Endothelial cell of umbilical vein (primary cell): ENCODE data around the gene DGAT2L6. TPM values are rescaled to one million over a fixed set of nuclear protein-coding genes. Genes with fewer than 3 reads are reported as not detected.

Experiments
- Bru-seq: library from RNA; stranded (reverse); fragments of 400-500 nt; gene quantifications from one replicate; lab custom pipeline; 2021; lab: Mats Ljungman, UMichigan
- BruChase-seq, 2 experiments: library from RNA; stranded (reverse); fragments of 400-500 nt; gene quantifications; one replicate each; lab custom pipeline; 2021; lab: Mats Ljungman, UMichigan
- BruUV-seq: library from RNA; stranded (reverse); fragments of 400-500 nt; replicated peaks from 2 replicates; lab custom pipeline; 2021; lab: Mats Ljungman, UMichigan
- CTCF ChIA-PET: fragments of 300-600, 350-600 bp; sonication (Branson Sonifier 250); formaldehyde crosslinking; loops from one replicate; lab custom pipeline; 2021; ENCODE audit warnings: antibody characterized with exemption, inconsistent platforms; lab: Charles Lee
- POLR2A ChIA-PET: fragments of 300-600, 350-600 bp; sonication (Branson Sonifier 250); formaldehyde crosslinking; loops from one replicate; lab custom pipeline; 2021; ENCODE audit warnings: antibody characterized with exemption, inconsistent platforms; lab: Charles Lee
- DNase-seq: peaks from one replicate; pipeline ENCODE4 v3.0.0-alpha.2; 2011; ENCODE audit warnings: low read depth, low spot score
- FAIRE-seq: peaks from 2 replicates; lab custom pipeline; 2011; peaks lifted over from hg19 to GRCh38; lab: Jason Lieb, UNC
- H2AFZ ChIP-seq: 2 replicates; pipeline ENCODE4 v1.6.0; 2012; ENCODE audit warnings: low read depth, low read length, control low read depth, inconsistent platforms
- H3K27ac ChIP-seq: 2 replicates; pipeline ENCODE4 v1.5.1; 2011; ENCODE audit warnings: low read depth, mild to moderate bottlenecking, control low read depth, low read length, moderate library complexity; ENCODE audit not compliant: insufficient read depth
- H3K27me3 ChIP-seq, 2 experiments: 2 replicates each; pipeline versions ENCODE4 v1.6.0 to v1.6.1; 2011; ENCODE audit warnings: low read length in 2 of 2, mixed read lengths in 1 of 2; ENCODE audit not compliant: control insufficient read depth in 2 of 2, insufficient read depth in 2 of 2
- H3K36me3 ChIP-seq, 2 experiments: 2 replicates in 1 of 2; 3 replicates in 1 of 2; pipeline ENCODE4 v1.5.1; 2011; ENCODE audit warnings: low read length in 2 of 2, mild to moderate bottlenecking in 1 of 2, moderate library complexity in 1 of 2; ENCODE audit not compliant: control insufficient read depth in 2 of 2, insufficient read depth in 2 of 2; ENCODE audit errors: extremely low read depth in 1 of 2
- H3K4me1 ChIP-seq: 3 replicates; pipeline ENCODE4 v1.5.1; 2011; ENCODE audit warnings: mild to moderate bottlenecking, low read length; ENCODE audit not compliant: control insufficient read depth, insufficient read depth; ENCODE audit errors: extremely low read depth
- H3K4me2 ChIP-seq: 2 replicates; pipeline ENCODE4 v1.6.1; 2011; ENCODE audit warnings: low read length, control low read depth, mixed read lengths; ENCODE audit not compliant: insufficient read depth
- H3K4me3 ChIP-seq, 3 experiments: fragments of 200-600 bp in 1 of 3; sonication (generic), shearing (Covaris generic) in 1 of 3; replicated peaks in 1 of 3; 2 replicates each; pipeline ENCODE4 v1.5.1; 2011 to 2016; ENCODE audit warnings: control low read depth in 3 of 3, low read length in 3 of 3, mild to moderate bottlenecking in 2 of 3, inconsistent platforms in 1 of 3, low read depth in 1 of 3, moderate library complexity in 1 of 3; ENCODE audit not compliant: insufficient read depth in 1 of 3
- H3K79me2 ChIP-seq: 2 replicates; pipeline ENCODE4 v1.6.0; 2012; ENCODE audit warnings: low read length, inconsistent platforms; ENCODE audit not compliant: control insufficient read depth, insufficient read depth
- H3K9ac ChIP-seq: replicated peaks from 2 replicates; pipeline ENCODE3; 2011; ENCODE audit warnings: low read length, control low read depth; ENCODE audit not compliant: insufficient read depth; ENCODE audit errors: extremely low read depth
- H3K9me1 ChIP-seq: replicated peaks from 3 replicates; pipeline ENCODE4 v1.6.0; 2011; ENCODE audit warnings: mild to moderate bottlenecking, low read length; ENCODE audit not compliant: control insufficient read depth, insufficient read depth; ENCODE audit errors: extremely low read depth
- H3K9me3 ChIP-seq: replicated peaks from 2 replicates; pipeline ENCODE4 v1.5.1; 2012; ENCODE audit warnings: low read length, inconsistent platforms; ENCODE audit not compliant: control insufficient read depth, insufficient read depth
- H4K20me1 ChIP-seq: replicated peaks from 2 replicates; pipeline ENCODE3; 2011; ENCODE audit warnings: mild to moderate bottlenecking, low read length; ENCODE audit not compliant: control insufficient read depth, insufficient read depth; ENCODE audit errors: extremely low read depth
- CTCF ChIP-seq, 2 donors: IDR thresholded peaks; 1 replicate in 1 of 2; 2 replicates in 1 of 2; pipeline ENCODE4 v1.5.1; 2011; ENCODE audit warnings: low read length in 2 of 2, mild to moderate bottlenecking in 2 of 2, moderate library complexity in 2 of 2, control low read depth in 1 of 2, inconsistent platforms in 1 of 2, low read depth in 1 of 2; ENCODE audit not compliant: insufficient read depth in 1 of 2; ENCODE audit errors: extremely low read depth in 1 of 2
- EZH2 ChIP-seq: IDR thresholded peaks from 2 replicates; pipeline ENCODE4 v1.6.1; 2012; ENCODE audit warnings: borderline replicate concordance, low read depth, mild to moderate bottlenecking, moderate library complexity, low read length, inconsistent platforms; ENCODE audit not compliant: severe bottlenecking
- FOS ChIP-seq: IDR thresholded peaks from 2 replicates; pipeline ENCODE4 v1.6.1; 2011; ENCODE audit warnings: mild to moderate bottlenecking, low read length, moderate library complexity, borderline replicate concordance; ENCODE audit not compliant: insufficient read depth
- GATA2 ChIP-seq: IDR thresholded peaks from 2 replicates; pipeline ENCODE4 v1.7.0; 2011; ENCODE audit warnings: low read depth, mild to moderate bottlenecking, moderate library complexity, mixed read lengths, low read length; ENCODE audit not compliant: insufficient read length, insufficient read depth
- JUN ChIP-seq: IDR thresholded peaks from 2 replicates; pipeline ENCODE4 v1.6.1; 2011; ENCODE audit warnings: borderline replicate concordance, low read depth; ENCODE audit not compliant: insufficient read length, insufficient read depth
- MAX ChIP-seq: IDR thresholded peaks from 2 replicates; pipeline ENCODE4 v1.6.1; 2011; ENCODE audit not compliant: insufficient read depth, insufficient read length
- MYC ChIP-seq: IDR thresholded peaks from one replicate; pipeline ENCODE4 v1.6.1; 2011; ENCODE audit warnings: mild to moderate bottlenecking, low read depth, low read length
- POLR2A ChIP-seq: IDR thresholded peaks from 2 replicates; pipeline ENCODE4 v1.6.1; 2012; ENCODE audit warnings: low read depth, mild to moderate bottlenecking, control low read depth, low read length
- POLR2AphosphoS5 ChIP-seq: IDR thresholded peaks from 2 replicates; pipeline ENCODE4 v1.6.1; 2012; ENCODE audit warnings: low read depth, mild to moderate bottlenecking, control low read depth, low read length, moderate library complexity; ENCODE audit not compliant: insufficient read depth
- dilution Hi-C: fragments of 300-500 bp; cut with MboI; formaldehyde crosslinking; loops from one replicate; pipeline ENCODE4 v1.15.0; 2019; ENCODE audit warnings: low sequenced_read_pairs; ENCODE audit not compliant: extremely low pct_ligation_motif_present
- intact Hi-C: fragments of 100-400 bp; cut with micrococcal nuclease; formaldehyde crosslinking; loops from one replicate; pipeline ENCODE4 v1.10.0; 2022
- long read RNA-seq: library from polyadenylated mRNA; stranded (forward); transcript quantifications from one replicate; pipeline ENCODE4 v2.0.0, GENCODE V29; 2021
- polyA minus RNA-seq, 3 experiments: library from RNA; depleted of rRNA, polyadenylated mRNA; stranded (reverse); fragments of >200 nt; gene quantifications; 1 replicate in 1 of 3; 2 replicates in 2 of 3; pipeline ENCODE4 v1.2.3, GENCODE V29; 2011
- polyA plus RNA-seq, 4 experiments: library from polyadenylated mRNA; depleted of rRNA in 3 of 4; stranded (reverse) in 3 of 4; unstranded in 1 of 4; fragments of >200 nt; gene quantifications; 2 replicates each; pipeline versions ENCODE4 v1.2.1 to v1.2.3, GENCODE V29; 2011 to 2012; ENCODE audit warnings: missing spikeins in 1 of 4
- total RNA-seq: library from RNA; stranded (reverse); gene quantifications from 2 replicates; pipeline ENCODE4 v1.2.3, GENCODE V29; 2021

Gene DGAT2L6
- total RNA-seq (not detected in 2 replicates), polyA plus RNA-seq (not detected in 2 replicates), polyA minus RNA-seq (not detected in 2 replicates), Bru-seq, nascent RNA (not detected), BruChase-seq, experiment 1, labeled RNA remaining after a 6-hour chase (not detected), BruChase-seq, experiment 2, labeled RNA remaining after a 2-hour chase (not detected)
- not detected in 2 replicates for polyA plus RNA-seq (2011; cell fraction: cytosol; rRNA removed)
- not detected in 2 replicates for polyA plus RNA-seq (2011; cell fraction: nucleus; rRNA removed)
- polyA plus RNA-seq (2012): not detected in 2 replicates
- polyA minus RNA-seq (2011; cell fraction: cytosol; rRNA and poly(A)+ RNA removed): not detected
- polyA minus RNA-seq (2011; cell fraction: nucleus; rRNA and poly(A)+ RNA removed): not detected in 2 replicates
- long read RNA-seq: 0 reads

GRCh38 chrX:70176938-70177533, at the start of gene DGAT2L6:
Gene DGAT2L6, plus strand, starts transcription at chrX:70177483. Its CDS starts 100 bp downstream, at chrX:70177583.
- no peaks in the 10 kb centered on the region for H3K79me2 ChIP-seq
- no peaks in the 10 kb centered on the region for H3K9me1 ChIP-seq
- TF ChIP-seq CTCF (IDR thresholded peaks at IDR 0.05; ENCODE audit: extremely low read depth in 1 of 2, insufficient read depth in 1 of 2, low read depth in 1 of 2, low read length in 2 of 2): no peak
- no peak for TF ChIP-seq FOS
- TF ChIP-seq MYC: no peak
- no peak for TF ChIP-seq EZH2
- no peak for TF ChIP-seq POLR2AphosphoS5
- no peak for TF ChIP-seq POLR2A
- TF ChIP-seq MAX: no peak
- no peak for TF ChIP-seq GATA2
- no peak for TF ChIP-seq JUN
- POLR2A ChIA-PET: no interaction called here
- H3K9me3 ChIP-seq: no peaks in the 10 kb centered on the region
- no peak within 1 kb of the TSS for H2AFZ ChIP-seq
- no TSS peak for BruUV-seq
- no peak within 1 kb of the TSS for H3K27ac ChIP-seq
- dilution Hi-C loops: no loop called here
- H3K9ac ChIP-seq: no peak within 1 kb of the TSS
- intact Hi-C loops: no loop called here
- H3K4me3 ChIP-seq: no peak within 1 kb of the TSS
- FAIRE-seq: no peak
- no peaks in the 10 kb centered on the region for H3K27me3 ChIP-seq
- H3K36me3 ChIP-seq: no peaks in the 10 kb centered on the region
- peaks cover 5% of the 10 kb centered on the region for H3K4me1 ChIP-seq
- CTCF ChIA-PET: no interaction called here
- DNase-seq: no peak
- no peaks in the 10 kb centered on the region for H4K20me1 ChIP-seq
- H3K4me2 ChIP-seq: no peak within 1 kb of the TSS
